Measurements from ENCODE around the gene LRCH3. TPM values are rescaled to one million over a fixed set of nuclear protein-coding genes. Genes with fewer than 3 reads are reported as not detected.
A peak's percentile ranks its signal among the peaks of the same experiment; 100 is the strongest.
"Not testable (repeated sequence)": the region's sequence is repeated elsewhere in the genome, so short reads cannot be mapped to it uniquely, and the experiment has no call there.

Gene LRCH3
- total and polyA plus RNA-seq, 12 donors: 7.4 to 54.9 (median 40.8) TPM

DNA sequence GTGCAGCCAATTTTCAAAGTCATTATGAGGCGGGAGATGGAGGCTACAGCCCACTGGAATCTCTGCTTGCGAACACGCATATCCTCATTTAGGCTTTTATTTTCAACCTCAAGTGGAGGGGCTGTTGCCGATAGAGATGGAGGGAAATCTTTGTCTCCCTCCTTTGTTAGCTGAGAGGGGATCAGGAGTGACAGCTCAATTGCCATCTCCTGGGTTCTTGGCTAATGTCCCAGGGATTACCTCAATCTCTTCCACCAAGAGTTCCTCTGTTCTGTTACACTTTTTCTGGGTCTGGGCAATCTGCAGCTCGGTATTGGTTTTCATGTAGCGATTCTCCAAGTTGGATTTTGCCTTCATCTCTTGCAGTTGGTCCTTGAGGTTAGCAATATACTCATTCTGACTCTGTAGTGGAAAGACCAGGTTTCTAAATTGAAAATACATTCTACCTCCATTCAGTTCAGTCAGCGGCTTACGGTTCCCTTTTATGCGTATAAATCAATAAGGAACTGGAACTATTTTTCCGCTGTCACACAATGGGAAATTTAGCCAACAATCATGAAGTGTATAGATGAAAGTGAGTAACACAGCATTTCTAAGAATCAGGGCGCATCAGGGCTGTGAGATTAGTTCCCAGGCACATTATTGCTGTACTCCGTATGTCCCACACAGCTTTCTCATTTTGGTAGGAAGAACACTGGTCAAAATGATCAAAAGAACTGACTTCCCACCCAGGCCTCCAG is 122.8 kb downstream of the LRCH3 start:
- Histone ChIP-seq H3K9me3 (replicated peaks in 1 of 3) (no peaks in the 10 kb centered on the region), H3K36me3 (replicated peaks in 1 of 2) (no peaks in the 10 kb centered on the region), H3K4me1 (replicated peaks in 1 of 2) (peaks cover 0 to 7% of the 10 kb centered on the region in 2 donors), H3K27ac (peak overlapping the region in 3 of 5 donors; percentile 63 to 88 (median 85)), H3K27me3 (no peaks in the 10 kb centered on the region), H3K4me3 (no peak overlapping the region)
- intact Hi-C loops (cut with DNase I): no loop called here
- WGBS, 4 donors: 92 to 95% (median 94%) methylated on average over 12 of the region's 12 CpGs
- TF ChIP-seq, protein P1, sequence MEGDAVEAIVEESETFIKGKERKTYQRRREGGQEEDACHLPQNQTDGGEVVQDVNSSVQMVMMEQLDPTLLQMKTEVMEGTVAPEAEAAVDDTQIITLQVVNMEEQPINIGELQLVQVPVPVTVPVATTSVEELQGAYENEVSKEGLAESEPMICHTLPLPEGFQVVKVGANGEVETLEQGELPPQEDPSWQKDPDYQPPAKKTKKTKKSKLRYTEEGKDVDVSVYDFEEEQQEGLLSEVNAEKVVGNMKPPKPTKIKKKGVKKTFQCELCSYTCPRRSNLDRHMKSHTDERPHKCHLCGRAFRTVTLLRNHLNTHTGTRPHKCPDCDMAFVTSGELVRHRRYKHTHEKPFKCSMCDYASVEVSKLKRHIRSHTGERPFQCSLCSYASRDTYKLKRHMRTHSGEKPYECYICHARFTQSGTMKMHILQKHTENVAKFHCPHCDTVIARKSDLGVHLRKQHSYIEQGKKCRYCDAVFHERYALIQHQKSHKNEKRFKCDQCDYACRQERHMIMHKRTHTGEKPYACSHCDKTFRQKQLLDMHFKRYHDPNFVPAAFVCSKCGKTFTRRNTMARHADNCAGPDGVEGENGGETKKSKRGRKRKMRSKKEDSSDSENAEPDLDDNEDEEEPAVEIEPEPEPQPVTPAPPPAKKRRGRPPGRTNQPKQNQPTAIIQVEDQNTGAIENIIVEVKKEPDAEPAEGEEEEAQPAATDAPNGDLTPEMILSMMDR (IDR thresholded peaks at IDR 0.05): no peak
- TF ChIP-seq POLR2A (IDR thresholded peaks at IDR 0.05): no peak
- DNase-seq: no peak

DNA sequence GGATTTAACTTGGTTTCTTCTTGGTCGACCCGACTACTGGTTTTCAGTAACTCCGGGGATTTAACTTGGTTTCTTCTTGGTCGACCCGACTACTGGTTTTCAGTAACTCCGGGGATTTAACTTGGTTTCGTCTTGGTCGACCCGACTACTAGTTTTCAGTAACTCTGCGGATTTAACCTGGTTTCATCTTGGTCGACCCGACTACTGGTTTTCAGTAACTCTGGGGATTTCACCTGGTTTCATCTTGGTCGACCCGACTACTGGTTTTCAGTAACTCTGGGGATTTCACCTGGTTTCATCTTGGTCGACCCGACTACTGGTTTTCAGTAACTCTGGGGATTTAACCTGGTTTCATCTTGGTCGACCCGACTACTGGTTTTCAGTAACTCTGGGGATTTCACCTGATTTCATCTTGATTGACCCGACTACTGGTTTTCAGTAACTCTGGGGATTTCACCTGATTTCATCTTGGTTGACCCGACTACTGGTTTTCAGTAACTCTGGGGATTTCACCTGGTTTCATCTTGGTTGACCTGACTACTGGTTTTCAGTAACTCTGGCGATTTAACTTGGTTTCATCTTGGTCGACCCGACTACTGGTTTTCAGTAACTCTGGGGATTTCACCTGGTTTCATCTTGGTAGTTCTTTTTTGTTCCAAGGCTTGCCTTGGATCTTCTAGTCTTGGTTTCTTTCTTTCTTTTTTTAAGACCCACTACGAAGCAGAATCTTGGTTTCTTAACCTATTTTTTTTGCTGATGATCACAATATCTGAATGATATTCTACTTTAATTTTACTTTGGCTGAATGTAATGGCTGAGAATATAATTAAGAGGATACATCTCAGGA is 130.6 kb downstream of the LRCH3 start:
- H3K9me3 ChIP-seq (replicated peaks in 1 of 3); H3K27ac ChIP-seq; H3K27me3 ChIP-seq; H3K4me3 ChIP-seq; DNase-seq; H3K4me1 ChIP-seq (replicated peaks in 1 of 2); H3K36me3 ChIP-seq (replicated peaks in 1 of 2); intact Hi-C loops (cut with DNase I): not testable (repeated sequence)
- 81 to 94% (median 89%) methylated on average over 22 to 24 of the region's 24 CpGs for WGBS, 4 donors

DNA sequence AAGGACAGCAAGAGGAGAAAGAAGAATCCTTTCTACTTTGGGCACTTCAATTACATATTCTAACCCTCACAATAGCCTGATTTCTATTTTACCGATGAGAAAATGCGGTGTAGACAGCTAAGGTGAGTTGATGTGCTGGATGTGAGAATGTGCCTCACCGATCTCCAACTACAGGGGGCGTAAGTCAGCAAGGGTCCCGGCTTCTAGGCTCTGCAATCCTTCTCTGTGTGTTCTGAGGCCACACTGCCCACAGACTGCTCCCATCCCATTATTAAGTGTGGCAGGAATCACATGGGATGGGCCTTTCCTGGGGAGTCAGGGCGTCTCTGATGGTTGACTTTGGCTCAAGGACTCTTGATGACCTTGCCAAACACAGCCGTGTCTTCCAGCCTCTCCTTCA is 135.4 kb downstream of the LRCH3 start:
- Histone ChIP-seq H3K27me3 (no peaks in the 10 kb centered on the region), H3K36me3 (replicated peaks in 1 of 2) (no peaks in the 10 kb centered on the region)
- DNase-seq: no peak

DNA sequence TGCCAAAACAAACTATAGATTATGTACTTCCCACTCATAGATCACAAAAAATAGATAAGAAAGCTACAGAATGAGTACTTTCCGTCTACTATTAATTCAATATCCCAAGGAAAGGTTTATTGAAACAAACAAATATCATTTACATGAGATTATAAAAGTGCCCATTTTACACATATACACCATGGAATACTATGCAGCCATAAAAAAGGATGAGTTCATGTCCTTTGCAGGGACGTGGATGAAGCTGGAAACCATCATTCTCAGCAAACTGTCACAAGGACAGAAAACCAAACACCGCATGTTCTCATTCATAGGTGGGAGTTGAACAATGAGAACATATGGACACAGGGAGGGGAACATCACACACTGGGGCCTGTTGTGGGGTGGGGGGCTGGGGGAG is 136.5 kb downstream of the LRCH3 start:
- H3K9me3 ChIP-seq (replicated peaks in 1 of 3); H3K4me1 ChIP-seq (replicated peaks in 1 of 2); DNase-seq; intact Hi-C loops (cut with DNase I); H3K27ac ChIP-seq; H3K36me3 ChIP-seq (replicated peaks in 1 of 2); H3K27me3 ChIP-seq; H3K4me3 ChIP-seq: not testable (repeated sequence)
- WGBS, 4 donors: 90 to 97% (median 95%) methylated on average over 3 of the region's 3 CpGs

More for the DNA sequence above, 135.4 kb downstream of the LRCH3 start:
- Histone ChIP-seq H3K9me3 (replicated peaks in 1 of 3) (no peaks in the 10 kb centered on the region), H3K27ac (no peak overlapping the region), H3K4me1 (replicated peaks in 1 of 2) (no peaks in the 10 kb centered on the region), H3K4me3 (no peak overlapping the region)
- WGBS, 4 donors: 61 to 75% (median 66%) methylated on average over 7 of the region's 7 CpGs
- intact Hi-C loops (cut with DNase I): no loop called here
- TF ChIP-seq, protein P1 (IDR thresholded peaks at IDR 0.05): no peak
- TF ChIP-seq POLR2A (IDR thresholded peaks at IDR 0.05): no peak

DNA sequence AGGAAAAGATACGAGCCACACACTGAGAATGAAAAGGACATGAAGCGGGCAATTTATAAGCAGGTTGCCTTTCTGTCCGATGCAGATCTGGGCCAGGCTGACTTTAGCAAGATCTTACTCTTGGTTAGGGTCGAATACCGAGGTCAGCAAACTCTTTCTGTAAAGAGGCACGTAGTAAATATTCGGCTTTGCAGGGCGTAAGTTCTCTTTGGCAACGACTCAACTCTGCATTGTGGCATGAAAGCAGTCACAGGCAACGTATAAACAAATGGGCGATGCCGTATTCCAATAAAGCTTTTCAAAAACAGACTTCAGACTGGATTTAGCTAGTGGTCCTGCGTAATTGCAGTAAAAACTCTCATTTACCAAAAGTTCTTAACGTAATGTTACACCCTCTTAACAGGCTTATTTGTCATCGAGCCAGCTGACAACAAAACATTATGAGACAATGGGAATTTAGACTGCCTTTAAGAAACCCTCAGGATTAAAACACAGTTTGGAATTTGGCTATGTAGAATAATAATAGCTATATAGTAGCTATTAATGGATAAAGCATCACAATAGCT is 145.8 kb downstream of the LRCH3 start:
- Histone ChIP-seq H3K27me3 (no peaks in the 10 kb centered on the region), H3K27ac (no peak overlapping the region), H3K4me3 (no peak overlapping the region), H3K9me3 (replicated peaks in 1 of 3) (no peaks in the 10 kb centered on the region), H3K4me1 (replicated peaks in 1 of 2) (no peaks in the 10 kb centered on the region), H3K36me3 (replicated peaks in 1 of 2) (peaks cover 0 to 4% of the 10 kb centered on the region in 2 donors)
- TF ChIP-seq, protein P1 (IDR thresholded peaks at IDR 0.05): no peak
- TF ChIP-seq POLR2A (IDR thresholded peaks at IDR 0.05): no peak
- intact Hi-C loops (cut with DNase I): no loop called here
- 90 to 95% (median 92%) methylated on average over 15 of the region's 15 CpGs for WGBS, 4 donors
- no peak for DNase-seq
